Loucy (cell line): ENCODE results near the gene NUP62.

Source experiments
- EZH2phosphoT487 ChIP-seq: fragments of 200-600 bp; IDR thresholded peaks from 2 replicates; pipeline ENCODE4 v1.6.1; 2018; ENCODE audit warnings: antibody characterized with exemption, mild to moderate bottlenecking, moderate library complexity, borderline replicate concordance
- TF ChIP-seq, protein P1 (sequence below): fragments of 200-600 bp; sonication (generic); conservative IDR thresholded peaks from 2 replicates; pipeline ENCODE4 v1.5.1; 2014; ENCODE audit warnings: mild to moderate bottlenecking, antibody characterized with exemption, low read length

DNA sequence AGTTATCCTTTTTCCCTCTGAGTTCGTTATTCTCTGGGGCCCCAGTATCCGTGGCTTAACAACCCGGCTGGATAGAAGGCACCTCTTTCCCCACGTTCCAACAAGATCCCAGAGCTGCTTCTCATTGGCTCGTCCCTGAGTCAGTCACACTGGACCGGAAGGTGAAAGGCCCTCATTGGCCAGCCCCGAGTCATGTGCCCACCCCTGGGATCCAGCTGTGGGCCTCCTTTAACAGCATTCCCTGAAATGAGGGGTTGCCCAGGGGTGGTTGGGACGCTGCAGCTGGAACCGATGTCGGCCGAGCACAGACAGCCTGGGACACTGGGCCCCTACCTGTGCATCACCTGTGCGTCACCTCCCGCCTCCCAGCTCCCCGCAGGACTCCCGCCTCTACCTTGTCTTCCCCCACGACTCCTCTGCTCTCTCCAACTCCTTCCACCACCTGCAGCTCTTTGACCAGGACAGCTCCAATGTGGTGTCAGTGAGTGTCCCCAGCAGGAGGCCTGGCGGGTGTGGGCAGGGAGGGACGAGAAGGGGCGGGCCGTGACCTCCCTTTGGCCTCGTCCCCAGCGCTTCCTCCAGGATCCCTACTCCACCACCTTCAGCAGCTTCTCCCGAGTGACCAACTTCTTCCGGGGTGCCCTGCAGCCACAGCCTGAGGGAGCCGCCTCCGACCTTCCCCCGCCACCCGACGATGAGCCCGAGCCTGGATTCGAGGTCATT, 47.5 kb downstream of the NUP62 start:
- TF ChIP-seq, protein P1, sequence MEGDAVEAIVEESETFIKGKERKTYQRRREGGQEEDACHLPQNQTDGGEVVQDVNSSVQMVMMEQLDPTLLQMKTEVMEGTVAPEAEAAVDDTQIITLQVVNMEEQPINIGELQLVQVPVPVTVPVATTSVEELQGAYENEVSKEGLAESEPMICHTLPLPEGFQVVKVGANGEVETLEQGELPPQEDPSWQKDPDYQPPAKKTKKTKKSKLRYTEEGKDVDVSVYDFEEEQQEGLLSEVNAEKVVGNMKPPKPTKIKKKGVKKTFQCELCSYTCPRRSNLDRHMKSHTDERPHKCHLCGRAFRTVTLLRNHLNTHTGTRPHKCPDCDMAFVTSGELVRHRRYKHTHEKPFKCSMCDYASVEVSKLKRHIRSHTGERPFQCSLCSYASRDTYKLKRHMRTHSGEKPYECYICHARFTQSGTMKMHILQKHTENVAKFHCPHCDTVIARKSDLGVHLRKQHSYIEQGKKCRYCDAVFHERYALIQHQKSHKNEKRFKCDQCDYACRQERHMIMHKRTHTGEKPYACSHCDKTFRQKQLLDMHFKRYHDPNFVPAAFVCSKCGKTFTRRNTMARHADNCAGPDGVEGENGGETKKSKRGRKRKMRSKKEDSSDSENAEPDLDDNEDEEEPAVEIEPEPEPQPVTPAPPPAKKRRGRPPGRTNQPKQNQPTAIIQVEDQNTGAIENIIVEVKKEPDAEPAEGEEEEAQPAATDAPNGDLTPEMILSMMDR = no peak
- no peak for TF ChIP-seq EZH2phosphoT487
